Measurements from ENCODE around the gene PNN. TPM values are rescaled to one million over a fixed set of nuclear protein-coding genes. Genes with fewer than 3 reads are reported as not detected.

Gene PNN
- total and polyA plus RNA-seq, 4 donors = 26.8 to 45.1 (median 37.7) TPM

GRCh38 chr14:39154594-39155189, 20.4 kb upstream of the PNN start:
- Histone ChIP-seq H3K9me3 (ENCODE audit: control insufficient read depth in 4 of 4, insufficient read depth in 3 of 4, low read length in 3 of 4) (no peaks in the 10 kb centered on the region), H3K4me3 (no peak overlapping the region), H3K27me3 (ENCODE audit: control insufficient read depth in 3 of 3, insufficient read depth in 3 of 3, low read length in 2 of 3) (no peaks in the 10 kb centered on the region), H3K4me1 (ENCODE audit: control insufficient read depth in 5 of 5, insufficient read depth in 5 of 5, low read length in 5 of 5) (no peaks in the 10 kb centered on the region), H3K9ac (ENCODE audit: insufficient read depth in 1 of 2, low read length in 2 of 2) (no peak overlapping the region), H3K36me3 (ENCODE audit: control insufficient read depth in 4 of 4, insufficient read depth in 4 of 4, low read length in 4 of 4) (peaks cover 8 to 23% (median 17%) of the 10 kb centered on the region in 4 donors), H3K27ac (ENCODE audit: low read depth in 1 of 2, low read length in 1 of 2) (no peak overlapping the region)
- DNase-seq = no peak
- 61 to 89% methylated on average over 9 of the region's 9 CpGs for WGBS, 2 donors
- TF ChIP-seq, protein P1, sequence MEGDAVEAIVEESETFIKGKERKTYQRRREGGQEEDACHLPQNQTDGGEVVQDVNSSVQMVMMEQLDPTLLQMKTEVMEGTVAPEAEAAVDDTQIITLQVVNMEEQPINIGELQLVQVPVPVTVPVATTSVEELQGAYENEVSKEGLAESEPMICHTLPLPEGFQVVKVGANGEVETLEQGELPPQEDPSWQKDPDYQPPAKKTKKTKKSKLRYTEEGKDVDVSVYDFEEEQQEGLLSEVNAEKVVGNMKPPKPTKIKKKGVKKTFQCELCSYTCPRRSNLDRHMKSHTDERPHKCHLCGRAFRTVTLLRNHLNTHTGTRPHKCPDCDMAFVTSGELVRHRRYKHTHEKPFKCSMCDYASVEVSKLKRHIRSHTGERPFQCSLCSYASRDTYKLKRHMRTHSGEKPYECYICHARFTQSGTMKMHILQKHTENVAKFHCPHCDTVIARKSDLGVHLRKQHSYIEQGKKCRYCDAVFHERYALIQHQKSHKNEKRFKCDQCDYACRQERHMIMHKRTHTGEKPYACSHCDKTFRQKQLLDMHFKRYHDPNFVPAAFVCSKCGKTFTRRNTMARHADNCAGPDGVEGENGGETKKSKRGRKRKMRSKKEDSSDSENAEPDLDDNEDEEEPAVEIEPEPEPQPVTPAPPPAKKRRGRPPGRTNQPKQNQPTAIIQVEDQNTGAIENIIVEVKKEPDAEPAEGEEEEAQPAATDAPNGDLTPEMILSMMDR (IDR thresholded peaks at IDR 0.05; ENCODE audit: control extremely low read depth, extremely low read depth) = no peak
- no peak for ATAC-seq (ENCODE audit: insufficient read depth, low FRiP score)

- Histone ChIP-seq H3K36me3 (ENCODE audit: control insufficient read depth in 4 of 4, insufficient read depth in 4 of 4, low read length in 4 of 4) (peaks cover 6 to 28% (median 24%) of the 10 kb centered on the region in 4 donors), H3K4me3 (no peak overlapping the region), H3K27ac (ENCODE audit: low read depth in 1 of 2, low read length in 1 of 2) (no peak overlapping the region), H3K9me3 (ENCODE audit: control insufficient read depth in 4 of 4, insufficient read depth in 3 of 4, low read length in 3 of 4) (no peaks in the 10 kb centered on the region), H3K9ac (ENCODE audit: insufficient read depth in 1 of 2, low read length in 2 of 2) (no peak overlapping the region), H3K4me1 (ENCODE audit: control insufficient read depth in 5 of 5, insufficient read depth in 5 of 5, low read length in 5 of 5) (no peaks in the 10 kb centered on the region), H3K27me3 (ENCODE audit: control insufficient read depth in 3 of 3, insufficient read depth in 3 of 3, low read length in 2 of 3) (no peaks in the 10 kb centered on the region)
- TF ChIP-seq, protein P1 (IDR thresholded peaks at IDR 0.05; ENCODE audit: control extremely low read depth, extremely low read depth) = no peak
- no peak for ATAC-seq (ENCODE audit: insufficient read depth, low FRiP score)
- no peak for DNase-seq
- WGBS, 2 donors = 96 to 99% methylated on average over 6 of the region's 6 CpGs
Measured at GRCh38 chr14:39157491-39157890, 17.6 kb upstream of the PNN start.

- H3K4me1 ChIP-seq (ENCODE audit: control insufficient read depth in 5 of 5, insufficient read depth in 5 of 5, low read length in 5 of 5) = no peaks in the 10 kb centered on the region
- peaks cover 6 to 28% (median 22%) of the 10 kb centered on the region in 4 donors for H3K36me3 ChIP-seq (ENCODE audit: control insufficient read depth in 4 of 4, insufficient read depth in 4 of 4, low read length in 4 of 4)
- 88 to 89% methylated on average over 6 of the region's 6 CpGs for WGBS, 2 donors
- ATAC-seq (ENCODE audit: insufficient read depth, low FRiP score) (no peak), DNase-seq (no peak)
- TF ChIP-seq, protein P1 (IDR thresholded peaks at IDR 0.05; ENCODE audit: control extremely low read depth, extremely low read depth) = no peak
- H3K27ac ChIP-seq (ENCODE audit: low read depth in 1 of 2, low read length in 1 of 2) = no peak overlapping the region
- H3K4me3 ChIP-seq = no peak overlapping the region
- no peak overlapping the region for H3K9ac ChIP-seq (ENCODE audit: insufficient read depth in 1 of 2, low read length in 2 of 2)
- H3K27me3 ChIP-seq (ENCODE audit: control insufficient read depth in 3 of 3, insufficient read depth in 3 of 3, low read length in 2 of 3) = no peaks in the 10 kb centered on the region
- H3K9me3 ChIP-seq (ENCODE audit: control insufficient read depth in 4 of 4, insufficient read depth in 3 of 4, low read length in 3 of 4) = no peaks in the 10 kb centered on the region
Measured at GRCh38 chr14:39158222-39158858, 16.7 kb upstream of the PNN start.
